Neural progenitor cell (in vitro differentiated cells): Measurements from ENCODE around the gene BTBD9. TPM values are rescaled to one million over a fixed set of nuclear protein-coding genes. Genes with fewer than 3 reads are reported as not detected.

Experiments
- DNase-seq: peaks from one replicate; pipeline ENCODE4 v3.0.0-alpha.2; 2016; ENCODE audit warnings: low spot score
- H2AFZ ChIP-seq: fragments of 200-600 bp; sonication (generic); replicated peaks from 2 replicates; pipeline ENCODE4 v1.6.1; 2016; ENCODE audit warnings: antibody characterized with exemption
- H3F3A ChIP-seq: fragments of 200-600 bp; sonication (generic); 2 replicates; pipeline ENCODE4 v1.6.1; 2016; ENCODE audit warnings: antibody characterized with exemption, low read depth
- H3K27ac ChIP-seq: fragments of 200-600 bp; sonication (generic); 2 replicates; pipeline ENCODE4 v1.5.1; 2016; ENCODE audit warnings: mild to moderate bottlenecking
- H3K27me3 ChIP-seq: fragments of 200-600 bp; sonication (generic); 2 replicates; pipeline ENCODE4 v1.6.1; 2016; ENCODE audit warnings: mild to moderate bottlenecking, moderate library complexity
- H3K36me3 ChIP-seq: fragments of 200-600 bp; sonication (generic); 2 replicates; pipeline ENCODE4 v1.5.1; 2016
- H3K4me1 ChIP-seq: fragments of 200-600 bp; sonication (generic); 2 replicates; pipeline ENCODE4 v1.6.1; 2016; ENCODE audit warnings: mixed run types
- H3K4me2 ChIP-seq: fragments of 200-600 bp; sonication (generic); 2 replicates; pipeline ENCODE4 v1.6.1; 2016
- H3K4me3 ChIP-seq: fragments of 200-600 bp; sonication (generic); 2 replicates; pipeline ENCODE4 v1.5.1; 2016
- H3K79me2 ChIP-seq: fragments of 200-600 bp; sonication (generic); 2 replicates; pipeline ENCODE4 v1.6.1; 2016; ENCODE audit warnings: low read depth
- H3K9ac ChIP-seq: fragments of 200-600 bp; sonication (generic); 2 replicates; pipeline ENCODE4 v1.6.1; 2016
- H3K9me3 ChIP-seq: fragments of 200-600 bp; sonication (generic); 2 replicates; pipeline ENCODE4 v1.5.1; 2016; ENCODE audit warnings: low read depth
- H4K20me1 ChIP-seq: fragments of 200-600 bp; sonication (generic); 2 replicates; pipeline ENCODE4 v1.6.1; 2016; ENCODE audit warnings: low read depth
- H3K27ac Mint-ChIP-seq: 3 replicates; pipeline ENCODE4 v1.8.0; 2021; ENCODE audit warnings: mixed read lengths
- H3K27me3 Mint-ChIP-seq: 2 replicates; pipeline ENCODE4 v1.8.0; 2022; ENCODE audit warnings: low read depth, mild to moderate bottlenecking, inconsistent platforms, moderate library complexity, mixed read lengths; ENCODE audit not compliant: insufficient read depth
- H3K36me3 Mint-ChIP-seq: 3 replicates; pipeline ENCODE4 v1.8.0; 2021; ENCODE audit warnings: mixed read lengths
- H3K4me1 Mint-ChIP-seq: 3 replicates; pipeline ENCODE4 v1.8.0; 2021; ENCODE audit warnings: mixed read lengths
- H3K4me3 Mint-ChIP-seq: 3 replicates; pipeline ENCODE4 v1.8.0; 2021; ENCODE audit warnings: mild to moderate bottlenecking, moderate library complexity, mixed read lengths
- H3K9me3 Mint-ChIP-seq: 3 replicates; pipeline ENCODE4 v1.8.0; 2020; ENCODE audit warnings: mixed read lengths
- EZH2 ChIP-seq: fragments of 200-600 bp; sonication (generic); IDR thresholded peaks from 2 replicates; pipeline ENCODE4 v1.6.1; 2017; ENCODE audit warnings: antibody characterized with exemption, mild to moderate bottlenecking, moderate library complexity
- EZH2phosphoT487 ChIP-seq: fragments of 200-600 bp; sonication (generic); IDR thresholded peaks from 2 replicates; pipeline ENCODE4 v1.6.1; 2017; ENCODE audit warnings: antibody characterized with exemption
- total RNA-seq: library from RNA; depleted of rRNA; stranded (reverse); fragments of >200 nt; gene quantifications from 2 replicates; pipeline ENCODE4 v1.2.3, GENCODE V29; 2015; ENCODE audit warnings: low replicate concordance
- TF ChIP-seq, protein P1 (sequence below): fragments of 200-600 bp; sonication (generic); IDR thresholded peaks from 2 replicates; pipeline ENCODE4 v1.5.1; 2017; ENCODE audit warnings: antibody characterized with exemption, mild to moderate bottlenecking

Gene BTBD9
- total RNA-seq, 1 donor from 2014 or later: 16.9 TPM

DNA sequence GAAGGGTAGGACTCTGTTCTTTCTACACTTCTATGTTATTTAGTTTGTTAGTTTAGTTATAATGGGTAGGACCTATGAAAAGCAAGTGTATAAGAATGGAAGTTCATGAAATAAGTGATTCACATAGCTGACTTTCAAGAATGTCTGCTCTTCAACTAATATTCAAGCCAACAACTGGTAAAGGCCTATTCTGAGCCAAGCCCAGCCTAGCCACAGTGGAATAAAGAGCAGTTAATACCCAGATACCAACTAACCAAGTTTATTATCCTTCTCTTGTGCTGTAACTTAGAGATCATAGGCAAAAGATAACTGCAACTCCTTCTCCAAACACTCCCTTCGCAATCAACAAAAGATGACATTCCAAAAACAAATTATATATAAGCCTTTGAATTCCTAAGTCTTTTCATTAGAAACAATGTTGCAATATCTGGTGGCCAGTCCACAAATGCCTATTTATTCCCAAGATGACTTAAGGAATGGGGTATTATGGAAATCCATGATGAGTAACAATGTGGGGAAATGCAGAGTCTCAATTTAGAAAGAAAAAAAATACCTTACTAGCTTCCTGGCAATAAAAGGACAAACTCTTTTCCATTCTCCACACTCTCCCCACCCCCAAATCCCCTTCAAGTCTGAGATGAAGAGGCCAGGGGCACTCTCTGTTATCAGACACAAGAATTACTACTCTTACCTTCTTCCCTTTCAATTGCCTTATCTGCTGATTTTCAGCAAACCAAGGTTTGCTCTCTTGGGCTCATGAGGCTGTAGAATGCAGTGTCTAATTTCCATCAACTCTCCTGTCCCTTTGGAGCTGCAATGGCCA is 27.4 kb downstream of the BTBD9 start:
- peaks cover 6% of the 10 kb centered on the region for H3K4me1 ChIP-seq
- peaks cover 2% of the 10 kb centered on the region for H3K9me3 Mint-ChIP-seq
- H3F3A ChIP-seq: no peaks in the 10 kb centered on the region
- H3K27me3 ChIP-seq: no peaks in the 10 kb centered on the region
- no peaks in the 10 kb centered on the region for H3K9me3 ChIP-seq
- no peak overlapping the region for H3K27ac ChIP-seq
- H3K4me3 Mint-ChIP-seq: no peak overlapping the region
- DNase-seq: no peak
- no peak overlapping the region for H2AFZ ChIP-seq
- no peaks in the 10 kb centered on the region for H3K36me3 ChIP-seq
- H3K27me3 Mint-ChIP-seq: no peaks in the 10 kb centered on the region
- H3K4me1 Mint-ChIP-seq: no peaks in the 10 kb centered on the region
- H3K36me3 Mint-ChIP-seq: peaks cover 2% of the 10 kb centered on the region
- no peak overlapping the region for H3K9ac ChIP-seq
- TF ChIP-seq EZH2phosphoT487 (no peak), EZH2 (no peak)
- TF ChIP-seq, protein P1, sequence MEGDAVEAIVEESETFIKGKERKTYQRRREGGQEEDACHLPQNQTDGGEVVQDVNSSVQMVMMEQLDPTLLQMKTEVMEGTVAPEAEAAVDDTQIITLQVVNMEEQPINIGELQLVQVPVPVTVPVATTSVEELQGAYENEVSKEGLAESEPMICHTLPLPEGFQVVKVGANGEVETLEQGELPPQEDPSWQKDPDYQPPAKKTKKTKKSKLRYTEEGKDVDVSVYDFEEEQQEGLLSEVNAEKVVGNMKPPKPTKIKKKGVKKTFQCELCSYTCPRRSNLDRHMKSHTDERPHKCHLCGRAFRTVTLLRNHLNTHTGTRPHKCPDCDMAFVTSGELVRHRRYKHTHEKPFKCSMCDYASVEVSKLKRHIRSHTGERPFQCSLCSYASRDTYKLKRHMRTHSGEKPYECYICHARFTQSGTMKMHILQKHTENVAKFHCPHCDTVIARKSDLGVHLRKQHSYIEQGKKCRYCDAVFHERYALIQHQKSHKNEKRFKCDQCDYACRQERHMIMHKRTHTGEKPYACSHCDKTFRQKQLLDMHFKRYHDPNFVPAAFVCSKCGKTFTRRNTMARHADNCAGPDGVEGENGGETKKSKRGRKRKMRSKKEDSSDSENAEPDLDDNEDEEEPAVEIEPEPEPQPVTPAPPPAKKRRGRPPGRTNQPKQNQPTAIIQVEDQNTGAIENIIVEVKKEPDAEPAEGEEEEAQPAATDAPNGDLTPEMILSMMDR: no peak
- H3K4me2 ChIP-seq: no peak overlapping the region
- H3K4me3 ChIP-seq: no peak overlapping the region
- no peaks in the 10 kb centered on the region for H4K20me1 ChIP-seq
- H3K79me2 ChIP-seq: no peaks in the 10 kb centered on the region
- no peak overlapping the region for H3K27ac Mint-ChIP-seq

DNA sequence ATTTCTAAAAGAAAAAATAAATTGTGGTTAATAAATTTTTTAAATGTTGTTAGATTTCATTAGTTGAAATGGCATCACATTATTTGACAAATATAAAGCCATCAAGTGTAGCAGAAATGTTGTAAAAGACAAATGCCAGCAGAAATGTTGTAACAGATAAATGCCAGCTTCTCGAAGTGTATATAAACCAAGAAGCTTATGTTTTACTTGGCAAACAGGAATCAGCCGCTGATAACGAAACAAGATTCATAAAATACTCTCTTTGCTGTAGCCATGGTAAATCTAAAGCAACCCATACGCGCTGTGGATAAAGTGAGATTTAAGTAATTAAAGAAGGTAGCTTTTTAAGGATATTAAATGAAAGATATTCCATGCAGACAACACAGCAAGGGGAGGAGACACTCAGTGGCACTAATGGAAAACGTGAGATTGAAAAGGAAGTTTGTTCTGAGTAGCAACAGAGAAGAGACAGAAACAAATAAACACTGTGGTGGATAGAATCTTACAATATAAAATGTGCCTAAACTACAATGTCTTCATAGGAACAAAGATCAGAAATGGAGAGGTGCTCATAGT is 29.6 kb downstream of the BTBD9 start:
- DNase-seq: no peak
- H3K4me3 ChIP-seq: no peak overlapping the region
- peaks cover 6% of the 10 kb centered on the region for H3K4me1 ChIP-seq
- no peaks in the 10 kb centered on the region for H3K9me3 ChIP-seq
- H3K36me3 Mint-ChIP-seq: no peaks in the 10 kb centered on the region
- TF ChIP-seq EZH2phosphoT487 (no peak), EZH2 (no peak)
- TF ChIP-seq, protein P1: no peak
- H3K4me3 Mint-ChIP-seq: no peak overlapping the region
- no peaks in the 10 kb centered on the region for H4K20me1 ChIP-seq
- no peaks in the 10 kb centered on the region for H3K79me2 ChIP-seq
- no peak overlapping the region for H3K9ac ChIP-seq
- no peaks in the 10 kb centered on the region for H3K27me3 ChIP-seq
- H3K36me3 ChIP-seq: no peaks in the 10 kb centered on the region
- peaks cover under 1% of the 10 kb centered on the region for H3K27me3 Mint-ChIP-seq
- H3K4me1 Mint-ChIP-seq: no peaks in the 10 kb centered on the region
- H3K27ac ChIP-seq: no peak overlapping the region
- H3K4me2 ChIP-seq: no peak overlapping the region
- no peak overlapping the region for H3K27ac Mint-ChIP-seq
- H2AFZ ChIP-seq: no peak overlapping the region
- H3F3A ChIP-seq: no peaks in the 10 kb centered on the region
- no peaks in the 10 kb centered on the region for H3K9me3 Mint-ChIP-seq

DNA sequence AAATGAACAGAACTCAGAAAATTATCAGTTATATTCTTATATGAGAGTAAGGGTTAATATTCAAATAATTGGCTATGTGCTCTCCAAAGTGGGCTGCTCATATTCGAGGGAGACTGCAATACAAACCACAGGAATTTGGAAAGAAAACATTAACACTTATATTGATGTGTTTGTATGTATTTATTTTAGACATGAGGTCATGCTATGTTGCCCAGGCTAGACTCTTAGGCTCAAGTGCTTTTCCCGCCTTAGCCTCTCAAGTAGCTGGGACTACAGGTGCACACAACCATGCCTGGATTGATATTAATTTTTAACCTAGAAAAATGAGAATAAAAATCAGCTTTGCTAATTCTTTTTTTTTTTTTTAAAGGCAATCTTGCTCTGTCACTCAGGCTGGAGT is 35.0 kb downstream of the BTBD9 start:
- Histone ChIP-seq H3K36me3 (no peaks in the 10 kb centered on the region), H3K79me2 (no peaks in the 10 kb centered on the region), H3F3A (no peaks in the 10 kb centered on the region), H3K9me3 (no peaks in the 10 kb centered on the region), H3K4me1 (no peaks in the 10 kb centered on the region), H2AFZ (no peak overlapping the region), H3K9ac (no peak overlapping the region), H3K4me3 (no peak overlapping the region), H3K4me2 (no peak overlapping the region), H3K27ac (no peak overlapping the region), H4K20me1 (no peaks in the 10 kb centered on the region), H3K27me3 (no peaks in the 10 kb centered on the region)
- Mint-ChIP-seq H3K4me1 (peaks cover 3% of the 10 kb centered on the region), H3K27ac (no peak overlapping the region), H3K4me3 (no peak overlapping the region), H3K36me3 (no peaks in the 10 kb centered on the region), H3K9me3 (no peaks in the 10 kb centered on the region), H3K27me3 (peaks cover 2% of the 10 kb centered on the region)
- DNase-seq: no peak
- no peak for TF ChIP-seq EZH2phosphoT487
- TF ChIP-seq, protein P1: no peak
- TF ChIP-seq EZH2: no peak
